Omental fat pad (tissue), 4 donors: Measurements from ENCODE around the gene WDR49. TPM values are rescaled to one million over a fixed set of nuclear protein-coding genes. Genes with fewer than 3 reads are reported as not detected.

Experiments used
- ATAC-seq: fragments of 150-250 bp; one replicate; pipeline ENCODE4 v1.9.1; 2016; ENCODE audit warnings: mild to moderate bottlenecking, moderate library complexity; ENCODE audit not compliant: low FRiP score
- DNase-seq: peaks from one replicate; pipeline ENCODE4 v3.0.0-alpha.2; 2019; ENCODE audit warnings: low spot score
- CTCF ChIP-seq, 3 donors: fragments of 450-650 bp; IDR thresholded peaks; one replicate each; pipeline ENCODE4 v1.5.1; 2016 to 2017; ENCODE audit warnings: antibody characterized with exemption in 3 of 3, mild to moderate bottlenecking in 3 of 3, moderate library complexity in 2 of 3
- total RNA-seq, 4 donors: library from RNA; depleted of rRNA; stranded (reverse); fragments of >200 nt; gene quantifications; one replicate each; pipeline ENCODE4 v1.1.0, GENCODE V29; 2016

The WDR49 gene
- total RNA-seq, 4 donors from 2014 or later, result 0.31 to 3.2 (median 1.0) TPM

GRCh38 chr3:167483708-167484475 is 169.8 kb downstream of the WDR49 start:
- no peak for DNase-seq
- no peak for TF ChIP-seq CTCF (IDR thresholded peaks at IDR 0.05)
- no peak for ATAC-seq

- no peak for DNase-seq
- ATAC-seq, result no peak
- no peak for TF ChIP-seq CTCF (IDR thresholded peaks at IDR 0.05)
These were observed 172.6 kb downstream of the WDR49 start for GRCh38 chr3:167481164-167481563.

- TF ChIP-seq CTCF (IDR thresholded peaks at IDR 0.05), result no peak
- no peak for ATAC-seq
- no peak for DNase-seq
These were observed 173.0 kb downstream of the WDR49 start for GRCh38 chr3:167480748-167481147.

GRCh38 chr3:167473863-167474262 is 179.9 kb downstream of the WDR49 start, which contains the start of gene SERPINI2:
SERPINI2 (minus strand) TSS chr3:167474042; CDS start chr3:167471834, 2,208 bp downstream.
- ATAC-seq, result no peak
- TF ChIP-seq CTCF (IDR thresholded peaks at IDR 0.05), result no peak
- DNase-seq, result no peak

GRCh38 chr3:167469381-167469780 is 184.4 kb downstream of the WDR49 start:
- DNase-seq (no peak), ATAC-seq (no peak)
- TF ChIP-seq CTCF (IDR thresholded peaks at IDR 0.05), result no peak

GRCh38 chr3:167467848-167468611 is 185.7 kb downstream of the WDR49 start:
- ATAC-seq (no peak), DNase-seq (no peak)
- TF ChIP-seq CTCF (IDR thresholded peaks at IDR 0.05), result no peak
